IPS-15b (cell line): ENCODE measurements around the gene ZFYVE19.

Experiments
- H3K27me3 ChIP-seq: one replicate; pipeline ENCODE4 v1.6.1; 2013; ENCODE audit warnings: low read length; ENCODE audit not compliant: control insufficient read depth, insufficient read depth
- H3K36me3 ChIP-seq: one replicate; pipeline ENCODE4 v1.6.1; 2013; ENCODE audit warnings: low read length; ENCODE audit not compliant: control insufficient read depth, insufficient read depth
- H3K4me1 ChIP-seq: one replicate; pipeline ENCODE4 v1.6.1; 2013; ENCODE audit warnings: mild to moderate bottlenecking, low read length; ENCODE audit not compliant: control insufficient read depth, insufficient read depth
- H3K4me3 ChIP-seq: one replicate; pipeline ENCODE4 v1.5.1; 2013; ENCODE audit warnings: low read depth, low read length
- H3K9ac ChIP-seq: one replicate; pipeline ENCODE4 v1.6.1; 2013; ENCODE audit warnings: low read depth, mild to moderate bottlenecking, low read length
- H3K9me3 ChIP-seq: one replicate; pipeline ENCODE4 v1.6.1; 2013; ENCODE audit warnings: mild to moderate bottlenecking, low read length; ENCODE audit not compliant: control insufficient read depth, insufficient read depth

Gene ZFYVE19

DNA sequence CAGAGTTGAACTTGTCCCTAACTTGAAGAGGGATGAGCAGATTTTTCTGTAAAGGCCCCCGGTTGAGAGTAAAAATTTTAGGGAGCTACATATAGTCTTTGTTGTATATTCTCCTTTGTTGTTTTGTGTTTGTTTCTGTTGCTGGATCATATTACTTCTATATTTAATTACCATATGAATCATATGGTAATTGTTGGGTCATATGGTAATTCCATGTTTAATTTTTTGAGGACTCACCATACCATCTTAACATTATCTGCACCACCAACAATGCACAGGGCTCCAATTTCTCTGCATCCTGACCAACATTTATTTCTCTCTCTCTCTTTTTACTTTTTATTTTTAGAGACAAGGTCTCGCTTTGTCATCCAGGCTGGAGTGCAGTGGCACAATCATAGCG is 7.4 kb upstream of the ZFYVE19 start:
- H3K27me3 ChIP-seq, result no peaks in the 10 kb centered on the region
- H3K9ac ChIP-seq, result no peak overlapping the region
- H3K4me3 ChIP-seq, result no peak overlapping the region
- H3K36me3 ChIP-seq, result no peaks in the 10 kb centered on the region
- H3K9me3 ChIP-seq, result no peaks in the 10 kb centered on the region
- peaks cover 15% of the 10 kb centered on the region for H3K4me1 ChIP-seq

DNA sequence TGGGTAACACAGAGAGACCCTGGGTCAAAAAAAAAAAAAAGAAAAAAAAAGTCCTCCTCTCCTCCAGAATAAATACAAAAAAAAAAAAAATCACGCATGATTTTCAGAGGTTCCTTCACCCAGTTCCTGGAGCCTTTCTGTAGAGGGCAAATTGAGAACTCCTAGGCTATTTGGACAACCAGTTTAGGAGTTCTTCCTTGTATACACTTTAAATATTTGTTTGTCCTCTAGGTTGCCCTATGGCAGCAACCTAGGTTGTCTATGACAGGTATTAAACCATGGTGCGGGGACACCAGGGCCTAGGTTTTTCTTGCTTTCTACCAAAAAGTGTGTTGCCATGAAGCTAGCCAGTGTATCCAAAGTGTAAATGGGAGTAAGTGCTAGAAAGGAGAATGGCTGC is 3.8 kb upstream of the ZFYVE19 start:
- Histone ChIP-seq H3K4me3 (no peak overlapping the region), H3K27me3 (no peaks in the 10 kb centered on the region), H3K4me1 (peaks cover 12% of the 10 kb centered on the region), H3K36me3 (no peaks in the 10 kb centered on the region), H3K9ac (no peak overlapping the region), H3K9me3 (no peaks in the 10 kb centered on the region)

DNA sequence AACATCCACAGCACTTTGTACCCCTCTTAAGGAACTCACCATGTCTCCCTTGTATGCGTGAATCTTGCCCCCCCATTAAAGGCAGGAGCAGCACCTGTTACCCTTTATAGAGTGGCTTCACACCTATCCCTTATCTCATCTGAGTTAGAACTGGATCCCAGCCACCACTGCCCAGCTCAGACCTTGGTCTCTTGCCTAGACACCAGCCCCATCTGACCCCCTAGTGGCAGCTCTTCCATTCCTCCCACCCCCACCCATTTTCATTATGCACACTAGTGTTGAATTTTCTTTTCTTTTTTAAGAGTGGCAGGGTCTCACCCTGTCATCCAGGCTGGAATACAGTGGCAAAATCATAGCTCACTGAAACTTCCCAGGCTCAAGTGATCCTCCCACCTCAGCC is 3.2 kb upstream of the ZFYVE19 start:
- no peak overlapping the region for H3K4me3 ChIP-seq

DNA sequence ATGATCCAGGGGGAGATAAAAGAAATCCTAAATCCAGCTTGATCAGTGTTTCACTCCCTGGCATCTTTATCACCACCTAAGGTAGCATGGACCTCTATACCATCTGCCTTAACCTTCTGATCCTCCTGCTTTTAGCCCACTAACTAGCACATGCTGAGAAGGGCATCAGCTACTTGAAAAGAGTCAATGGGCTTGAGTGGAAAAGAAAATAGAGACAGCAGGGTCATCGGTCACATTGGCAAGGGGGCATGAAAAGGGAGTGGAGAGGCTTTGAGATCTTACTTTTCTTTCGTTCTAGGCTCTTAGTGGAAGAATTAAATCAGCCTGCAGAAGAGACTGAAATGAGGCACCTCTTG is 239 bp upstream of the ZFYVE19 start:
- peak overlapping the region; percentile 95 for H3K4me3 ChIP-seq
- H3K9me3 ChIP-seq, result no peaks in the 10 kb centered on the region
- H3K9ac ChIP-seq, result peak overlapping the region; percentile 83
- H3K27me3 ChIP-seq, result no peaks in the 10 kb centered on the region
- H3K4me1 ChIP-seq, result no peaks in the 10 kb centered on the region
- H3K36me3 ChIP-seq, result peaks cover 3% of the 10 kb centered on the region

More for the DNA sequence above, 3.2 kb upstream of the ZFYVE19 start:
- Histone ChIP-seq H3K9ac (no peak overlapping the region), H3K36me3 (no peaks in the 10 kb centered on the region), H3K27me3 (no peaks in the 10 kb centered on the region), H3K4me1 (peaks cover 8% of the 10 kb centered on the region), H3K9me3 (no peaks in the 10 kb centered on the region)

DNA sequence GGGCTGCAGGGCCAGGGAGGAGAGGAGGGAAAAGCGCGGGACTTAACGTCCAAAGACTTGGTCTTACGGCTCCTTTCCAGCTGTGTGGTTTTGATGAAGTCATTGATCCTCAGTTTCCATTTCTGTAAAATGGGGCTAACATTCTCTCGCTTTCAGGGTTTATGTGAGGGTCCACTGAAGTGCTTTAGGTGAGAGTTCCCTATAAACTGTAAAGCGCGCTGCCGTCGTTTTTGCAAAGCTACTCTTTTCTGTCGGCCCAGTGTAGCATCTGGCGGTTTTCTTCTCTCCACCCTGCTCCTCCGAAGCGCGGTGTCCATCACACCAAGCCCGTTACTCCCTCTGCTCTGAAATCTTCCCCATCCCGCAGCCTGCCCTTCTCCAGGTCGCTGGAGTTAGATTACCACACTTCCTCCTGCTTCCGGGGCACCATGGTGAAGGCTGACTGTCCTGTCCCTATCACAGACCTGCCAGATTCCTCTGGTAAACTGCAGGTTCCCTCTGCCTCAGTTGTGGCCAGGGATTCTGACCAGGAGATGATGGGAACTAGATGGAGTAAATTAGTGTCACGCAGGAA is 1.1 kb downstream of the ZFYVE19 start:
- peak overlapping the region; percentile 95 for H3K4me3 ChIP-seq
- H3K27me3 ChIP-seq, result no peaks in the 10 kb centered on the region
- no peaks in the 10 kb centered on the region for H3K9me3 ChIP-seq
- peaks cover 8% of the 10 kb centered on the region for H3K36me3 ChIP-seq
- peak overlapping the region; percentile 4 for H3K9ac ChIP-seq
- no peaks in the 10 kb centered on the region for H3K4me1 ChIP-seq

DNA sequence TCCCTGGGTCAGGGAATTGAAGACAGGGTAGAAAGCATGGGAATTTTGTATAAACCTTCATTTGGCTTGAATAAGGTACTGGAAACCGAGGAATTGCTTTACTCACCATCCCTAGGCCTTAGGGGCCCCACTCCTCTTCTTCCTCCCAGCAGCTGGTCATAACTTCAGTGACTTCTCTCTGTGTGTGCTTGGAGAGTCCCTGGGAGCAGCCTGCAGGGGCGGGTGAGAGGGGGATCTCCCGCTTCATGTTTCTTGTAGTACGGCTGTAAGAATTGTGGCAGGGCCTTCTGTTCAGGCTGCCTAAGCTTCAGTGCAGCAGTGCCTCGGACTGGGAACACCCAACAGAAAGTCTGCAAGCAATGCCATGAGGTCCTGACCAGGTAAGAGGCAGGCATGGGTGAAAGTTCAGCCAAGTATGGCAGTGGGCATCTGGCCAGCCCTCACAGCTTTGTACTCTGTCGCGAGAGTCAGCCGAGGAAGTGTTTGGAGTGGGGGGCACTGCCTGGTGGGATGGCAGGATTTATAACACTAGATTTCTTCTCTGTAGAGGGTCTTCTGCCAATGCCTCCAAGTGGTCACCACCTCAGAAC is 2.1 kb downstream of the ZFYVE19 start:
- no peaks in the 10 kb centered on the region for H3K9me3 ChIP-seq
- no peak overlapping the region for H3K9ac ChIP-seq
- peaks cover 10% of the 10 kb centered on the region for H3K36me3 ChIP-seq
- no peaks in the 10 kb centered on the region for H3K27me3 ChIP-seq
- H3K4me1 ChIP-seq, result no peaks in the 10 kb centered on the region
- no peak overlapping the region for H3K4me3 ChIP-seq

DNA sequence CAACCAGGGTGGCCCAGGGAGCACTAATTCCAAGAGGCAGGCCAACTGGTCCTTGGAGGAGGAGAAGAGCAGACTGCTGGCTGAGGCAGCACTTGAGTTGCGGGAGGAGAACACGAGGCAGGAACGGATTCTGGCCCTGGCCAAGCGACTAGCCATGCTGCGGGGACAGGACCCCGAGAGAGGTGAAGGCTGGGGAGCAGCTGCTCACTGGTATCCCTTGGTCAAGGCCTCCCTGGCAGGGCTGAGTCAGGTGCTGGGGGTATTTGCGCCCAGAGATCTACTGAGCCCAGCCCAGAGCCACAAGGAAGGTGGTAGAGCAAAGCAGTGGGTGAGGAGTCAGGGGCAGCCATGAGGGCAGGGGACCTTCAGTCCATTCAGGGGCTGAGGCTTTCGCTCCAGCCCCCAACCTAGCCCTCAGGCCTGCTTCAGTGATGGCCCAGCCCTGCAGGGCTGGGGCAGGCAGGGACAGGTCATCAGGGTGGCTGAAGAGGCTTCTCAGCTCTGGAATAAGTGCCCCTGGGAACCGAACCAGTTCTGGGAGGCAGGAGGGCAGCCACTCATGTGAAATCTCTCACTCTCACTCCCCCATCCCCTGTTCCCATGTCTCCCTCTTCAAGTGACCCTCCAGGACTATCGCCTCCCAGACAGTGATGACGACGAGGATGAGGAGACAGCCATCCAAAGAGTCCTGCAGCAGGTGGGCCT is 6.0 kb downstream of the ZFYVE19 start:
- no peaks in the 10 kb centered on the region for H3K27me3 ChIP-seq
- no peak overlapping the region for H3K9ac ChIP-seq
- no peaks in the 10 kb centered on the region for H3K9me3 ChIP-seq
- peaks cover 16% of the 10 kb centered on the region for H3K36me3 ChIP-seq
- H3K4me3 ChIP-seq, result no peak overlapping the region
- H3K4me1 ChIP-seq, result no peaks in the 10 kb centered on the region

DNA sequence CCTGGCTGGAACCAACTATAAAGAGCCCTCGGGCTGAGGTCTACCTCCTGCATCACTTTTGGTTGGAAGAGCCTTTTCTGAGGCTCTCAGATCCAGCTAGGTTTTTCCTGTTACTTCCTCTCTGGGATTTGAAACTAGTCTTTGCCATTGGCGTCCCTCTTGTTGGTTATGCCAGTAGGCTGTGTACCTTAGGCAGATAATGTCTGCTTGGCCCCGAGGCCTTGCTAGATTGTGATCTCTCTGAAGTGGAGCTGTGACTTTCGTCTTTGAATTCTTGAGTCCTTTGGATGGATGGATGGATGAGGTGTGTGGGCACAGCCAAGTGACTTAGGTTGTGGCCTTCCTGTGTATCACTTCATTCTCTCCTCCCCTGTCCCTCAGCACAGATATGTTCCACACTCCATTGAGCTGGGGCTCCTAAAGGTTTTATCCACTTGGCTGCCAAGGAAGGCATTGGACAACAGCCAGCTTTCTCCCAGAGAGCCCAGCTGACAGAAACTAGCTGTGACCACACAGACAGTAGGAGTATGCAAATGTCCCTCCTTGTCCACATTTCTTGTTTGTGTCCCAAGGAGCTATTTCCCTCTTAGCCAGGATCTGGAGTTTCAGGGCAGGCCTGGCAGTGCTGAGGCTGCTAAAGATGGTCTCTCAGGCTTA is 8.3 kb downstream of the ZFYVE19 start:
- no peak overlapping the region for H3K4me3 ChIP-seq
- H3K9ac ChIP-seq, result no peak overlapping the region
- no peaks in the 10 kb centered on the region for H3K9me3 ChIP-seq
- H3K4me1 ChIP-seq, result no peaks in the 10 kb centered on the region
- no peaks in the 10 kb centered on the region for H3K27me3 ChIP-seq
- peaks cover 16% of the 10 kb centered on the region for H3K36me3 ChIP-seq

DNA sequence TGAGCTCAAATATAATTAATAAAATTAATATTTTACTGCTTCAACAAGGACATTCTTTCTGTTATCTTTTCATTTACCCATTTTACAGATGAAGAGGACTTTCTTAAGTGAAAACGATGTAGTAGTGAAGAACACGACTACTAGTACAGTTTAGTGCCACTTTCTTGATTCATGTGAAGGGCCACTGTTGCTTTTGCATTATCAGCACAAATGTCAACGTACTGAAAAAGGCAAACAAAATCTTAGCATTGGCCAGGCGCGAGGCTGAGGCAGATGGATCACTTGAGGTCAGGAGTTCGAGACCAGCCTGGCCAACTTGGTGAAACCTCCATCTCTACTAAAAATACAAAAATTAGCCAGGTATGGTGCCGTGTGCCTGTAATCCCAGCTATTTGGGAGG is 12.2 kb downstream of the ZFYVE19 start:
- Histone ChIP-seq H3K4me1 (no peaks in the 10 kb centered on the region), H3K4me3 (no peak overlapping the region), H3K9ac (no peak overlapping the region), H3K9me3 (no peaks in the 10 kb centered on the region), H3K27me3 (no peaks in the 10 kb centered on the region), H3K36me3 (peaks cover 5% of the 10 kb centered on the region)

DNA sequence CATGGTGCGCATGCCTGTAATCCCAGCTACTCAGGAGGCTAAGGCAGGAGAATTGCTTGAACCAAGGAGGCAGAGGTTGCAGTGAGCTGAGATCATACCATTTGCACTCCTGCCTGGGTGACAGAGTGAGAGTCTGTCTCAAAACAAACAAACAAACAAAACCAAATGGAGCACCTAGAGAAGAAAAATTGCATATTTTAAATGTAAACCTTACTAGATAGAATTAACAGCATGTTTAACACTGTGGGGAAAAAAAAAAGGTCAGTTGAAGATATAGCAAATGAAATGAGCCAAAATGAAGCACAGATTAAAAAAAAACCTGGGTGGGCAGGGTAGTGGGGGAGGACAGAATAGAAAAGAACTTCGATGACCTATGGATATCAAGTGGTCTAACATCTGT is 14.3 kb downstream of the ZFYVE19 start:
- H3K4me3 ChIP-seq, result no peak overlapping the region
- H3K36me3 ChIP-seq, result no peaks in the 10 kb centered on the region
- H3K27me3 ChIP-seq, result no peaks in the 10 kb centered on the region
- H3K9ac ChIP-seq, result no peak overlapping the region
- no peaks in the 10 kb centered on the region for H3K9me3 ChIP-seq
- no peaks in the 10 kb centered on the region for H3K4me1 ChIP-seq

DNA sequence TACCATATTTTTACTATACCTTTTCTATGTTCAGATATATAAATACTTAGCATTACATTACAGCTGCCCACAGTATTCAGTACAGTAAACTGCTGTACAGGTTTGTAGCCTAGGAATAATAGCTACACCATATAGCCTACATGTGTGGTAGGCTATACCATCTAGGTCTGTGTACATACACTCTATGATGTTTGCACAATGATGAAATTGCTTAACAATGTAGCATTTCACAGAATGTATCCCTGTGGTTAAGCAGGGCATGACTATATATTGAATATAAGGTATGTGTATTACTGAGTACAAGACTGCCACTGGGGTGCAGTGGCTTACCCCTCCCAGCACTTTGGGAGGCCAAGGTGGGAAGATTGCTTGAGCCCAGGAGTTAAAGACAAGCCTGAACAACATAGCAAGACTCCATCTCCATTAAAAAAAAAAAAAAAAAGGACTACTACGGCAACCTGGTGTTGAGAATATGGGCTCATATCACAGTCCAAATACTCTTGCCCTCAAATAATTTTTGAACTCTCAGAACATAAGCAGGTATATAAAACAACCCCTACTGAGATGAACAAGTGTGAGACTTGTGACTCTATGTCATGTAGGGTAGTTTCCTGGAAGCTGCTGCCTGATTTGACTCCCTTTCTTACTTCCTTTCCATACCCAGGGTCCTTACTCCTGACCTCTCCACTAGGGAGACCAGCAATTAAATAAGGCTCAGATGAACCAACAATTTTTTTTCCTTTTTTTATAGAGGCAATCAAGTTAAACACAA is 16.9 kb downstream of the ZFYVE19 start:
- H3K4me3 ChIP-seq, result no peak overlapping the region
- H3K36me3 ChIP-seq, result no peaks in the 10 kb centered on the region
- no peaks in the 10 kb centered on the region for H3K4me1 ChIP-seq
- H3K27me3 ChIP-seq, result no peaks in the 10 kb centered on the region
- no peak overlapping the region for H3K9ac ChIP-seq
- no peaks in the 10 kb centered on the region for H3K9me3 ChIP-seq
